SU-DHL-6 (cell line): ENCODE measurements around the gene DPM3.

Experiments used
- H2AFZ ChIP-seq: fragments of 200-600 bp; sonication (generic); 2 replicates; pipeline ENCODE4 v1.6.1; 2014; ENCODE audit warnings: low read depth, mild to moderate bottlenecking, moderate library complexity, mixed read lengths, antibody characterized with exemption, low read length; ENCODE audit not compliant: severe bottlenecking
- H3F3A ChIP-seq: fragments of 200-600 bp; shearing (Covaris generic); 2 replicates; pipeline ENCODE4 v1.6.0; 2016; ENCODE audit warnings: antibody characterized with exemption, mild to moderate bottlenecking; ENCODE audit not compliant: insufficient read depth
- H3K27ac ChIP-seq: fragments of 200-600 bp; sonication (generic); 2 replicates; pipeline ENCODE4 v1.5.1; 2016; ENCODE audit warnings: low read depth, mild to moderate bottlenecking, low read length, moderate library complexity, mixed read lengths
- H3K27me3 ChIP-seq: fragments of 200-600 bp; sonication (generic), shearing (Covaris generic); 2 replicates; pipeline ENCODE4 v1.6.0; 2014; ENCODE audit warnings: mild to moderate bottlenecking, low read length
- H3K36me3 ChIP-seq: fragments of 200-600 bp; sonication (generic); 2 replicates; pipeline ENCODE4 v1.6.1; 2014; ENCODE audit warnings: mild to moderate bottlenecking, low read length, mixed read lengths
- H3K4me2 ChIP-seq: fragments of 300-600, 200-600 bp; shearing (Covaris generic), sonication (generic); 2 replicates; pipeline ENCODE4 v1.6.0; 2014; ENCODE audit warnings: low read length, low read depth, mild to moderate bottlenecking; ENCODE audit not compliant: poor library complexity, severe bottlenecking
- H3K4me3 ChIP-seq: fragments of 200-600 bp; sonication (generic); 2 replicates; pipeline ENCODE4 v1.5.1; 2014; ENCODE audit warnings: antibody characterized with exemption, low read length, mild to moderate bottlenecking, mixed read lengths; ENCODE audit not compliant: insufficient read depth, poor library complexity, severe bottlenecking
- H3K79me2 ChIP-seq: fragments of 200-600 bp; sonication (generic); 2 replicates; pipeline ENCODE4 v1.6.1; 2014; ENCODE audit warnings: mild to moderate bottlenecking, low read length, moderate library complexity; ENCODE audit not compliant: insufficient read depth
- H3K9ac ChIP-seq: fragments of 200-600 bp; sonication (generic); 2 replicates; pipeline ENCODE4 v1.7.0; 2014; ENCODE audit warnings: mild to moderate bottlenecking, low read length
- H3K9me2 ChIP-seq: fragments of 200-600 bp; sonication (generic); replicated peaks from 2 replicates; pipeline ENCODE4 v1.6.1; 2014; ENCODE audit warnings: low read length; ENCODE audit not compliant: insufficient read depth
- H3K9me3 ChIP-seq: fragments of 200-600 bp; sonication (generic); 2 replicates; pipeline ENCODE4 v1.6.1; 2014; ENCODE audit warnings: low read length, mixed read lengths; ENCODE audit not compliant: insufficient read depth
- H4K20me1 ChIP-seq: fragments of 200-600 bp; sonication (generic); 2 replicates; pipeline ENCODE4 v1.6.1; 2014; ENCODE audit warnings: low read depth, mild to moderate bottlenecking, antibody characterized with exemption, low read length, moderate library complexity, mixed read lengths
- EZH2phosphoT487 ChIP-seq: fragments of 200-600 bp; sonication (generic), shearing (Covaris generic); conservative IDR thresholded peaks from 2 replicates; pipeline ENCODE4 v1.6.1; 2018; ENCODE audit warnings: mild to moderate bottlenecking, antibody characterized with exemption, low read length, moderate library complexity, mixed read lengths
- TF ChIP-seq, protein P1 (sequence below): fragments of 200-600 bp; sonication (generic); IDR thresholded peaks from one replicate; pipeline ENCODE4 v1.5.1; 2017; ENCODE audit warnings: antibody characterized with exemption, mild to moderate bottlenecking, low read length, moderate library complexity; ENCODE audit not compliant: insufficient read depth, poor library complexity, severe bottlenecking

DPM3 gene

DNA sequence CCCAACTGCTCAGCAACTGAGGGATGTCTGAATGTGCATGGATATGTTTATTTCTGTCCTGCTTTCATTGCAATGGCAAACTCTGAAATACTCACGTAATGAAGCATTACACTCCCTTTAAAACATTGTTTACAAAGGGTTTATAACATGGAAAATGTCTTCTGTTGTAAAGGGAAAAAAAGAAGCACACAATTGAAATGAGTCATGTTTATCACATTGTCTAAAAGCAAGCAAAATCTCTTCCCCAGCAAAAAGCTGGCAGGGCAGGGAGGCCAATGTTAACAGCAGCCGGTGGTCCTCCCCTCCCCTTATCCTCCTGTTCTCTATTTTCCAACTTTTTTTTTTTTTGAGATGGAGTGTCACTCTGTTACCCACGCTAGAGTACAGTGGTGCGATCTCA, 16.5 kb downstream of the DPM3 start:
- Histone ChIP-seq H3K4me3 (no peak overlapping the region), H3K36me3 (no peaks in the 10 kb centered on the region), H3K4me2 (no peak overlapping the region), H3K27ac (no peak overlapping the region), H4K20me1 (no peaks in the 10 kb centered on the region), H3K27me3 (no peaks in the 10 kb centered on the region), H3K9ac (no peak overlapping the region), H3K9me2 (no peaks in the 10 kb centered on the region), H3K9me3 (no peaks in the 10 kb centered on the region), H3F3A (no peaks in the 10 kb centered on the region), H2AFZ (no peak overlapping the region), H3K79me2 (no peaks in the 10 kb centered on the region)
- TF ChIP-seq, protein P1, sequence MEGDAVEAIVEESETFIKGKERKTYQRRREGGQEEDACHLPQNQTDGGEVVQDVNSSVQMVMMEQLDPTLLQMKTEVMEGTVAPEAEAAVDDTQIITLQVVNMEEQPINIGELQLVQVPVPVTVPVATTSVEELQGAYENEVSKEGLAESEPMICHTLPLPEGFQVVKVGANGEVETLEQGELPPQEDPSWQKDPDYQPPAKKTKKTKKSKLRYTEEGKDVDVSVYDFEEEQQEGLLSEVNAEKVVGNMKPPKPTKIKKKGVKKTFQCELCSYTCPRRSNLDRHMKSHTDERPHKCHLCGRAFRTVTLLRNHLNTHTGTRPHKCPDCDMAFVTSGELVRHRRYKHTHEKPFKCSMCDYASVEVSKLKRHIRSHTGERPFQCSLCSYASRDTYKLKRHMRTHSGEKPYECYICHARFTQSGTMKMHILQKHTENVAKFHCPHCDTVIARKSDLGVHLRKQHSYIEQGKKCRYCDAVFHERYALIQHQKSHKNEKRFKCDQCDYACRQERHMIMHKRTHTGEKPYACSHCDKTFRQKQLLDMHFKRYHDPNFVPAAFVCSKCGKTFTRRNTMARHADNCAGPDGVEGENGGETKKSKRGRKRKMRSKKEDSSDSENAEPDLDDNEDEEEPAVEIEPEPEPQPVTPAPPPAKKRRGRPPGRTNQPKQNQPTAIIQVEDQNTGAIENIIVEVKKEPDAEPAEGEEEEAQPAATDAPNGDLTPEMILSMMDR, result no peak
- TF ChIP-seq EZH2phosphoT487, result no peak

DNA sequence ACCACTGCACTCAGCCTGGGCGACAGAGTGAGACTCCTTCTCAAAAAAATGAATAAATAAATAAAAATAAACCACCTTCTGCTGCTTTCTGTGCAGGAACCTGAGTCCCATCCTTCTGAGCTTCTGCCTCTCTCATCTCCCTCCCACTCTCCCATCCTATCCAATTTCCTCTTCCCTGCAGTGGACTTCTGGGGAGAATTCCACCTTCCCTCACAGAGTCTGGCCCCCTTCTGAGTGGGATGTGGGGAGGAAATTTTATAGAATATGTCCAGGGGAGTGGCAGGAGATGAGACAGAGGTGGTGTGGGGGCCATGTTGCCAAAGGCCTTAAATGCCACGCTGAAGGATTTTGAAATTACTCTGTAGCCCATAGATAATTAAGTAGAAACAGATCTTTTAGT, 18.0 kb downstream of the DPM3 start:
- Histone ChIP-seq H3K79me2 (no peaks in the 10 kb centered on the region), H2AFZ (no peak overlapping the region), H4K20me1 (no peaks in the 10 kb centered on the region), H3K9me2 (no peaks in the 10 kb centered on the region), H3K9me3 (no peaks in the 10 kb centered on the region), H3K27ac (no peak overlapping the region), H3K27me3 (no peaks in the 10 kb centered on the region), H3K4me3 (no peak overlapping the region), H3K9ac (no peak overlapping the region), H3K36me3 (no peaks in the 10 kb centered on the region), H3F3A (no peaks in the 10 kb centered on the region), H3K4me2 (no peak overlapping the region)
- TF ChIP-seq, protein P1, result no peak
- no peak for TF ChIP-seq EZH2phosphoT487

DNA sequence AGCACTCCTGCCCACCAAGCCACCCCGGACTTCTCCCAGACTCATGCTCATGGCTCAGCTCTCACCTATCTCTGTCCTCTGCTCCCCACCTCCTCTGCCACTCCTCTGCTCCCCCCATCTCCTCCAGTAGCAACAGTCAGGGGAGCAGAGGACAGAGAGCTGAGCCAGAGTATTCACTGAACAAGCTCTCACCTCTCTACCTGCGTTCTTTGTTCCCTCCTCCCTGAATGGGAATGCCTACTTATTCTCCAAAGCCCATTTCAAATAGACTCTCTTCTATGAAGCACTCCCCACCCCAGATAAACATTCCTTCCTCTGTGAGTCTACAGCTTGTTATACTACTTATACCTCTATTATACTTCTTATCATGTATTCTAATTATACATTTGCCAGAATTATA, 19.1 kb downstream of the DPM3 start:
- Histone ChIP-seq H3K27ac (no peak overlapping the region), H3K27me3 (no peaks in the 10 kb centered on the region), H3K9ac (no peak overlapping the region), H3F3A (no peaks in the 10 kb centered on the region), H3K36me3 (no peaks in the 10 kb centered on the region), H3K4me3 (no peak overlapping the region), H3K9me3 (no peaks in the 10 kb centered on the region), H4K20me1 (no peaks in the 10 kb centered on the region), H3K9me2 (no peaks in the 10 kb centered on the region), H3K4me2 (no peak overlapping the region), H3K79me2 (no peaks in the 10 kb centered on the region), H2AFZ (no peak overlapping the region)
- TF ChIP-seq, protein P1, result no peak
- TF ChIP-seq EZH2phosphoT487, result no peak
